ENCODE data around the gene CD99L2.

DNA sequence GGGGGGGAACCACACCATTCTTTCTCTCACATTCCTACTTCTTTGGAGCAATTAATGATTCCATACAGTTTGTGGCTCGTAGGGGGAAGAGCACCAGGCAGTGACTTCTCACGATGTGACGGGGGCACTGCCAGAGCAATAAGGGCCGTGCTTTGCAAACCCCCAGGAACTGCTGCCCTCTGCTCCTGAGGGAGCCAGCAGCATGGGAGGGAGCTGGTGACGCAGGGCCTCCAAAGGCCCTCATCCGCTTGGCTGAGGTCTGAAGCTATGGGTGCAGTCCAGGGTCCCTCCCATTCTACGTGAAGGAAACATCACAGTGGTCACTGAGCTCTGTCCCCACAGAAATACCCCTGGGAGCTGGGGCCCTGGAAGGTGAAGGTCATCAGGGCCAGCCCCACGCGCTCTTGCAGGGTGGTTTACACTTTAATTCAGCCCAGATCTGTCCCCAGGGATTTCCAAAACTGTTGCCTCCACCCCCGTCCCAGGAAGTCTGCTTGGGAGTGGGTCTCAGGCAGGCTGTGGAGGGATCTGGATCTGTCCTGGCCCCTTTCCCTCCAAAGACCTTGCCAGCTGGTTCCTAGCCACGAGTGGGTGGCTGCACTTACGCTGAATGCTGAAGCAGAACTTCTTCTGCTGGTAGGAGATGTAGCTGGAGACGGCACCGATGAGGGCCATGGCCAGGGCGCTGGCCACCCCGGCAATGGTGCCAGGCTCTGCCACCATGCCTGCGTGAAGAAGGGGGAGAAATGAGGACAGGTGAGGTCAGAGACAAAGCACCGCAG lies 122.7 kb downstream of the CD99L2 start:
- TF ChIP-seq EP300 (IDR thresholded peaks at IDR 0.05) (no peak), POLR2A (IDR thresholded peaks at IDR 0.05) (no peak)

All from tibial nerve (tissue), 3 donors.